Naive thymus-derived CD4-positive, alpha-beta T cell (primary cell): ENCODE data around the gene GON4L. TPM values are rescaled to one million over a fixed set of nuclear protein-coding genes. Genes with fewer than 3 reads are reported as not detected.

Source experiments
- ATAC-seq: fragments of 150-1000 bp; cut with Tn5 transposase; 2 replicates; pipeline ENCODE4 v1.10.0; 2021; ENCODE audit warnings: mild to moderate bottlenecking, moderate library complexity
- CTCF ChIA-PET: fragments of 350-600 bp; sonication (Branson Sonifier 250); formaldehyde crosslinking; loops from one replicate; lab custom pipeline; 2021; ENCODE audit warnings: antibody characterized with exemption; lab: Charles Lee
- POLR2A ChIA-PET: fragments of 350-600 bp; sonication (Branson Sonifier 250); formaldehyde crosslinking; loops from one replicate; lab custom pipeline; 2021; ENCODE audit warnings: antibody characterized with exemption, inconsistent platforms; lab: Charles Lee
- DNase-seq, 9 donors: peaks; one replicate each; pipeline versions ENCODE4 v3.0.0 to v3.0.0-alpha.2; 2020 to 2022; ENCODE audit warnings: mixed read lengths in 1 of 9
- H3K27ac ChIP-seq: one replicate; pipeline ENCODE4 v1.7.0; 2013; ENCODE audit warnings: mild to moderate bottlenecking, low read depth, low read length, moderate library complexity
- H3K27me3 ChIP-seq, 2 donors: one replicate each; pipeline ENCODE4 v1.7.0; 2013; ENCODE audit warnings: low read length in 2 of 2, mild to moderate bottlenecking in 2 of 2, moderate library complexity in 2 of 2; ENCODE audit not compliant: control insufficient read depth in 2 of 2, insufficient read depth in 2 of 2
- H3K36me3 ChIP-seq, 3 experiments: 1 replicate in 2 of 3; 2 replicates in 1 of 3; pipeline ENCODE4 v1.7.0; 2013; ENCODE audit warnings: low read length in 3 of 3, mild to moderate bottlenecking in 3 of 3, moderate library complexity in 1 of 3; ENCODE audit not compliant: insufficient read depth in 3 of 3, control insufficient read depth in 2 of 3
- H3K4me1 ChIP-seq, 2 donors: one replicate each; pipeline ENCODE4 v1.7.0; 2013; ENCODE audit warnings: low read length in 2 of 2, mild to moderate bottlenecking in 2 of 2, moderate library complexity in 1 of 2; ENCODE audit not compliant: control insufficient read depth in 2 of 2, insufficient read depth in 2 of 2
- H3K4me3 ChIP-seq: 2 replicates; pipeline ENCODE4 v1.7.0; 2013; ENCODE audit warnings: mild to moderate bottlenecking, low read length
- H3K9me3 ChIP-seq, 3 experiments: 1 replicate in 2 of 3; 2 replicates in 1 of 3; pipeline ENCODE4 v1.7.0; 2013; ENCODE audit warnings: low read length in 3 of 3; ENCODE audit not compliant: control insufficient read depth in 2 of 3
- H3K27ac Mint-ChIP-seq, 9 donors: one replicate each; pipeline ENCODE4 v1.8.0; 2020 to 2022; ENCODE audit warnings: mixed read lengths in 9 of 9, mild to moderate bottlenecking in 8 of 9, moderate library complexity in 5 of 9, inconsistent platforms in 2 of 9
- H3K27me3 Mint-ChIP-seq, 5 donors: one replicate each; pipeline ENCODE4 v1.8.0; 2021 to 2022; ENCODE audit warnings: mixed read lengths in 5 of 5, mild to moderate bottlenecking in 1 of 5
- H3K36me3 Mint-ChIP-seq, 5 donors: one replicate each; pipeline ENCODE4 v1.8.0; 2020 to 2022; ENCODE audit warnings: mixed read lengths in 5 of 5, mild to moderate bottlenecking in 3 of 5, inconsistent platforms in 1 of 5
- H3K4me1 Mint-ChIP-seq, 7 donors: one replicate each; pipeline ENCODE4 v1.8.0; 2020 to 2022; ENCODE audit warnings: mixed read lengths in 7 of 7, mild to moderate bottlenecking in 3 of 7, inconsistent platforms in 1 of 7
- H3K4me3 Mint-ChIP-seq, 10 donors: one replicate each; pipeline ENCODE4 v1.8.0; 2020 to 2022; ENCODE audit warnings: mild to moderate bottlenecking in 10 of 10, mixed read lengths in 10 of 10, moderate library complexity in 6 of 10, inconsistent platforms in 2 of 10
- H3K9me3 Mint-ChIP-seq, 11 donors: one replicate each; pipeline ENCODE4 v1.8.0; 2020 to 2022; ENCODE audit warnings: mixed read lengths in 11 of 11, mild to moderate bottlenecking in 4 of 11, inconsistent platforms in 1 of 11, moderate library complexity in 1 of 11
- intact Hi-C, 2 donors: fragments of 100-400 bp; cut with micrococcal nuclease; formaldehyde crosslinking; loops; one replicate each; pipeline ENCODE4 v1.15.1; 2023
- polyA plus RNA-seq, 2 donors: library from polyadenylated mRNA; unstranded; fragments of 300-500 nt; fragmentation: Illumina TruSeq; gene quantifications; one replicate each; pipeline ENCODE4 v1.2.3, GENCODE V29; 2021
- total RNA-seq, 6 experiments: library from RNA in 5 of 6; stranded (reverse) in 5 of 6; gene quantifications; 1 replicate in 5 of 6; 2 replicates in 1 of 6; pipeline ENCODE4 v1.2.3 and lab custom pipeline; 2021 to 2026

GON4L gene
- total and polyA plus RNA-seq, 7 experiments from 2014 or later, result 25.4 to 138 (median 101) TPM

DNA sequence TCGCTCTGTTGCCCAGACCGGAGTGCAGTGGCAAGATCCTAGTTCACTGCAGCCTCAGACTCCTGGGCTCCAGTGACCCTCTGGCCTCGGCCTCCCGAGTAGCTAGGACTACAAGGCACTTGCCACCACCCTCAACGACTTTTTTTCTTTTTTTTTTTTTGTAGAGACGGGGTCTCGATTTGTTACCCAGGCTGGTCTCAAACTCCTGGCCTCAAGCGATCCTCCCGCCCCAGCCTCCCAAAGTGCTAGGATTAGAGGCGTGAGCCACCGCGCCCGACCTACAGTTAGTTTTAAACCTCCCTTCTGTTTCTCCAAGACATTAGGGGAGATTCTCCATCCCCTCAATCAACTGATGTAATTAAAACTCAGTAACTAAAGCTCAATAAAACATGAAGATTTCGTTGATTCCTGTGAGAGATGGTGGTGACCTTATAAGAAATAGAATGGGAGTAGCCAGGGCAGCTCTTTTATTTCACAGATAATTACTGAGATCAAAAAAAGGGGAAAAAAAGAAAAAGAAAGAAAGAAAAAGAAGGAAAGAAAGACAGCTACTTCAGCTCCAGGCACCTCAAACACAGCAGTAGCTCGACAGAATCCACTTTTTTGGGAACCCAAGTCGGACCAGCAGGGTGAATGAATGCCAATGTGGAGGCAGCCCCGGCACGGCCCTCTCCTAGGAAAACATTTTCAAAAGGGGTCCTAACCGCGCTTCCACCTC lies 598 bp downstream of the GON4L start:
- H3K9me3 ChIP-seq, result no peaks in the 10 kb centered on the region
- peak overlapping the region; percentile 90 for H3K27ac ChIP-seq
- Mint-ChIP-seq H3K27ac (peak overlapping the region; percentile 94 to 99 (median 98)), H3K4me3 (peak overlapping the region; percentile 95 to 99 (median 98)), H3K36me3 (peaks cover 0 to 22% (median 17%) of the 10 kb centered on the region in 5 donors), H3K4me1 (peaks cover 8 to 68% (median 55%) of the 10 kb centered on the region in 7 donors), H3K9me3 (no peaks in the 10 kb centered on the region), H3K27me3 (peaks cover 0 to 12% (median 0%) of the 10 kb centered on the region in 5 donors)
- ChIA-PET POLR2A (interaction anchor here (0.6 to 1.1 kb wide), 9 partner anchors 7 to 908 kb away, joined by 3 to 8 read pairs (median 5); partner anchors contain the start of gene ENTREP3), CTCF (interaction anchor here (1.2 kb wide), 1 partner anchor 105 kb away, joined by 3 read pairs; no protein-coding TSS in a partner anchor)
- H3K27me3 ChIP-seq, result no peaks in the 10 kb centered on the region
- intact Hi-C loops, result loop anchor here (2.0 to 10.0 kb wide), 9 partner anchors 109 to 1899 kb away; partner anchors contain the start of genes CLK2 (in 2 of the 2), ADAR (in 1 of the 2), ASH1L (in 1 of the 2) and CRTC2 (in 1 of the 2)
- DNase-seq, result no peak
- H3K4me3 ChIP-seq, result peak overlapping the region; percentile 90
- H3K36me3 ChIP-seq, result peaks cover 0 to 33% (median 0%) of the 10 kb centered on the region in 3 experiments
- ATAC-seq, result no peak
- H3K4me1 ChIP-seq, result peaks cover 20 to 25% of the 10 kb centered on the region in 2 donors

- ChIA-PET POLR2A (no interaction called here), CTCF (no interaction called here)
- Histone ChIP-seq H3K4me3 (no peak overlapping the region), H3K9me3 (no peaks in the 10 kb centered on the region), H3K36me3 (peaks cover 0 to 43% (median 0%) of the 10 kb centered on the region in 3 experiments), H3K27me3 (no peaks in the 10 kb centered on the region), H3K27ac (no peak overlapping the region), H3K4me1 (peaks cover 11% of the 10 kb centered on the region in 2 donors)
- intact Hi-C loops, result loop anchor here in 1 of 2 donors (10.0 kb wide), 1 partner anchor 604 kb away; no protein-coding TSS in a partner anchor
- no peaks in the 10 kb centered on the region for H3K9me3 Mint-ChIP-seq
- DNase-seq, result no peak
- peaks cover 27 to 67% (median 48%) of the 10 kb centered on the region in 7 donors for H3K4me1 Mint-ChIP-seq
- H3K27ac Mint-ChIP-seq, result peak overlapping the region in 5 of 9 donors; percentile 2 to 57 (median 20)
- ATAC-seq, result no peak
- H3K4me3 Mint-ChIP-seq, result peak overlapping the region; percentile 7 to 62 (median 35)
- H3K36me3 Mint-ChIP-seq, result peaks cover 4 to 42% (median 37%) of the 10 kb centered on the region in 5 donors
- no peaks in the 10 kb centered on the region for H3K27me3 Mint-ChIP-seq
These were observed 6.7 kb downstream of the GON4L start for GRCh38 chr1:155850345-155850744.

- peaks cover 14 to 18% of the 10 kb centered on the region in 2 donors for H3K4me1 ChIP-seq
- POLR2A ChIA-PET, result no interaction called here
- CTCF ChIA-PET, result interaction anchor here (0.6 kb wide), 1 partner anchor 12 kb away, joined by 3 read pairs; no protein-coding TSS in a partner anchor
- Mint-ChIP-seq H3K36me3 (peaks cover 4 to 57% (median 39%) of the 10 kb centered on the region in 5 donors), H3K4me3 (peak overlapping the region; percentile 6 to 66 (median 41)), H3K4me1 (peaks cover 44 to 79% (median 61%) of the 10 kb centered on the region in 7 donors), H3K27ac (peak overlapping the region in 8 of 9 donors; percentile 0 to 85 (median 48)), H3K9me3 (no peaks in the 10 kb centered on the region), H3K27me3 (no peaks in the 10 kb centered on the region)
- ATAC-seq (no peak), DNase-seq (no peak)
- peaks cover 0 to 33% (median 5%) of the 10 kb centered on the region in 3 experiments for H3K36me3 ChIP-seq
- no peaks in the 10 kb centered on the region for H3K9me3 ChIP-seq
- H3K4me3 ChIP-seq, result no peak overlapping the region
- no peaks in the 10 kb centered on the region for H3K27me3 ChIP-seq
- intact Hi-C loops, result loop anchor here in 1 of 2 donors (1.0 kb wide), 1 partner anchor 9 kb away; no protein-coding TSS in a partner anchor
- H3K27ac ChIP-seq, result no peak overlapping the region
These were observed 9.0 kb downstream of the GON4L start for GRCh38 chr1:155847823-155848529.

DNA sequence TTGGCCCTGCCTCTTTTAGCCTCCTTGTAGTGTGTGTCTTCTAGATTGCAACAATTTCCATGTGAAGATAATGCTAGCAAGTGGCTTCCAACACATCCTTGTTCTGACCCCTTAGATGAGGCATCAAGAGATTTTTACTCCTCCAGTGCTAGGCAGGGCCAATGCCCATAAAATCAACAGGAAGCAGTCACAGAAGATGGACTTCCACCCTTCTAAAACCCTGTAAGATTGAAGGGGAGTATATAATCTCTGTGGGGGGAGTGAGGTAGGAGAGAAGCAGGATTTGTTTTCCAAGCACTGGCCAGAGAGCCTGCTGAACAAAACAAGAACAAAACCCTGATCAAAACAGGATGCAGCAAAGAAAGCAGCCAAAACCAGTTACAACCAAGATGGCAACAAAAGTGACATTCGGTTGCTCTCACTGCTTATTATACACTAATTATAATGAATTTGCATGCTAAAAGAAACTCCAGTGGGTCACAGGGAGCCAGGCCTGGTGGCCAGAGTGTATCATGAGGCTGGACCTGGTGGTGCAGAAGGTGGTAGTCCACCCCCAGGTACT lies 12.1 kb downstream of the GON4L start:
- H3K36me3 Mint-ChIP-seq, result peaks cover 4 to 43% (median 29%) of the 10 kb centered on the region in 5 donors

GRCh38 chr1:155840386-155840785 lies 16.6 kb downstream of the GON4L start:
- Mint-ChIP-seq H3K36me3 (peaks cover 0 to 43% (median 31%) of the 10 kb centered on the region in 5 donors), H3K27me3 (no peaks in the 10 kb centered on the region), H3K27ac (peak overlapping the region in 1 of 9 donors; percentile 42), H3K9me3 (no peaks in the 10 kb centered on the region), H3K4me3 (no peak overlapping the region), H3K4me1 (peaks cover 37 to 67% (median 53%) of the 10 kb centered on the region in 7 donors)
- DNase-seq (no peak), ATAC-seq (no peak)
- Histone ChIP-seq H3K4me3 (no peak overlapping the region), H3K27ac (no peak overlapping the region), H3K4me1 (peaks cover 7 to 8% of the 10 kb centered on the region in 2 donors), H3K9me3 (no peaks in the 10 kb centered on the region), H3K27me3 (no peaks in the 10 kb centered on the region), H3K36me3 (peaks cover 0 to 12% (median 5%) of the 10 kb centered on the region in 3 experiments)
- ChIA-PET CTCF (no interaction called here), POLR2A (no interaction called here)
- intact Hi-C loops, result no loop called here

More for the DNA sequence above, 12.1 kb downstream of the GON4L start:
- Histone ChIP-seq H3K36me3 (peaks cover 0 to 18% (median 5%) of the 10 kb centered on the region in 3 experiments), H3K27me3 (no peaks in the 10 kb centered on the region), H3K9me3 (no peaks in the 10 kb centered on the region), H3K27ac (no peak overlapping the region), H3K4me3 (no peak overlapping the region), H3K4me1 (peaks cover 9% of the 10 kb centered on the region in 2 donors)
- ChIA-PET POLR2A (no interaction called here), CTCF (no interaction called here)
- Mint-ChIP-seq H3K27me3 (no peaks in the 10 kb centered on the region), H3K4me1 (peaks cover 37 to 65% (median 57%) of the 10 kb centered on the region in 7 donors), H3K9me3 (no peaks in the 10 kb centered on the region), H3K27ac (peak overlapping the region in 6 of 9 donors; percentile 13 to 70 (median 38)), H3K4me3 (peak overlapping the region in 5 of 10 donors; percentile 7 to 28 (median 17))
- intact Hi-C loops, result no loop called here
- ATAC-seq, result no peak
- no peak for DNase-seq

DNA sequence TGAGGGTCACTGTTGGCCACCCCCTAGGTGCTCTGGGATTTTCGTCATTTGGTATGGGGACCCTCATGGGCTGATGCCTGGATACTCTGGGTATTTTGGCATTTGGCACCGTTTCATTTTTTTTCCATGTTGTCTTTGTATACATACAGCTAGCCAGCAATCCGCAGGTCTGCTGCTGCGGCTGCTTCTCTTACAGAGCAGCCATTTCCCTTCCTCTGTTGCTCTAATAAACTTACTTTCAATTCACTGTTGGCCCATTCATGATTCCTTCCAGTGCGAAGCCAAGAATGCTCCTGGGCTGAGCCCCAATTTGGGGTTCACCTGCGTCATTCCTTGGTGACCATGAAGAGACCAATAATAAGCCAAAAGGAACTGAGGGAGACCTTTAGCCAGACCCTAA lies 21.5 kb downstream of the GON4L start:
- DNase-seq (peak in 1 of 9 donors; percentile 10), ATAC-seq (no peak)
- no peak overlapping the region for H3K4me3 ChIP-seq
- H3K4me3 Mint-ChIP-seq, result no peak overlapping the region
- CTCF ChIA-PET, result no interaction called here
- POLR2A ChIA-PET, result no interaction called here
- no peaks in the 10 kb centered on the region for H3K4me1 ChIP-seq
- intact Hi-C loops, result no loop called here
- peak overlapping the region in 1 of 9 donors; percentile 17 for H3K27ac Mint-ChIP-seq
- peaks cover 0 to 6% (median 0%) of the 10 kb centered on the region in 3 experiments for H3K36me3 ChIP-seq
- H3K27me3 ChIP-seq, result no peaks in the 10 kb centered on the region
- H3K36me3 Mint-ChIP-seq, result peaks cover 0 to 32% (median 22%) of the 10 kb centered on the region in 5 donors
- H3K9me3 Mint-ChIP-seq, result no peaks in the 10 kb centered on the region
- H3K4me1 Mint-ChIP-seq, result peaks cover 26 to 44% (median 41%) of the 10 kb centered on the region in 7 donors
- H3K27ac ChIP-seq, result no peak overlapping the region
- no peaks in the 10 kb centered on the region for H3K9me3 ChIP-seq
- no peaks in the 10 kb centered on the region for H3K27me3 Mint-ChIP-seq
